ENCODE data around the gene PLXNA3.

The PLXNA3 gene

DNA sequence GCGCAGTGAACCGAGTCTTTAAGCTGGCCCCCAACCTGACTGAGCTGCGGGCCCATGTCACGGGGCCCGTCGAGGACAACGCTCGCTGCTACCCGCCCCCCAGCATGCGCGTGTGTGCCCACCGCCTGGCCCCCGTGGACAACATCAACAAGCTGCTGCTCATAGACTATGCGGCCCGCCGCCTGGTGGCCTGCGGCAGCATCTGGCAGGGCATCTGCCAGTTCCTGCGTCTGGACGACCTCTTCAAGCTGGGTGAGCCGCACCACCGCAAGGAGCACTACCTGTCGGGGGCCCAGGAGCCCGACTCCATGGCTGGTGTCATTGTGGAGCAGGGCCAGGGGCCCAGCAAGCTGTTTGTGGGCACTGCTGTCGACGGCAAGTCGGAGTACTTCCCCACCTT, 2.2 kb downstream of the PLXNA3 start:
- no peak overlapping the region for H3K27ac Mint-ChIP-seq
- no peaks in the 10 kb centered on the region for H3K27me3 Mint-ChIP-seq
- peaks cover 16% of the 10 kb centered on the region for H3K4me1 Mint-ChIP-seq
- H3K9me3 Mint-ChIP-seq = no peaks in the 10 kb centered on the region
- H3K4me3 Mint-ChIP-seq = no peak overlapping the region
- peaks cover 5% of the 10 kb centered on the region for H3K36me3 Mint-ChIP-seq
- CTCF ChIA-PET = no interaction called here
- no peak for DNase-seq

DNA sequence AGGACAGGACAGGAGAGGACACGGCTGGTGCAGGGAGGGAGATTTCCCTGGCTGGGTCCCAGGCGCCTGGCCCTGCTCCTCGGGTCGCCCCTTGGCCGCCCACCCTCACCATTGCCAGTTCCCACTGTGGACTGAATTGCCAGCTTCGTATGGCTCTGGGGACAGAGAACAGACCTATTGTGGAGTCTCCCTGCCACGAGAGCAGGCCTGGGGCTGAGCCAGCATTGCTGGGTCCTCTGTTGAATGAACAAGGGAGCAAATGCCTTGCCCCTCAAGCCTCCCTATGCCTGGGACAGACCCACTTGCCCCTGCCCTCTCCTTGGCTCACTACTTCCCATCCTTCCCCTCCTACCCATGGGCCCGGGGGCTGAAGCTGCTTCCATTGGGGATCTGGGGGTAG, 4.3 kb downstream of the PLXNA3 start:
- H3K4me1 Mint-ChIP-seq = peaks cover 12% of the 10 kb centered on the region
- peaks cover 5% of the 10 kb centered on the region for H3K36me3 Mint-ChIP-seq
- no peak for DNase-seq
- CTCF ChIA-PET = no interaction called here
- H3K4me3 Mint-ChIP-seq = no peak overlapping the region
- H3K27me3 Mint-ChIP-seq = no peaks in the 10 kb centered on the region
- H3K27ac Mint-ChIP-seq = no peak overlapping the region
- H3K9me3 Mint-ChIP-seq = no peaks in the 10 kb centered on the region

DNA sequence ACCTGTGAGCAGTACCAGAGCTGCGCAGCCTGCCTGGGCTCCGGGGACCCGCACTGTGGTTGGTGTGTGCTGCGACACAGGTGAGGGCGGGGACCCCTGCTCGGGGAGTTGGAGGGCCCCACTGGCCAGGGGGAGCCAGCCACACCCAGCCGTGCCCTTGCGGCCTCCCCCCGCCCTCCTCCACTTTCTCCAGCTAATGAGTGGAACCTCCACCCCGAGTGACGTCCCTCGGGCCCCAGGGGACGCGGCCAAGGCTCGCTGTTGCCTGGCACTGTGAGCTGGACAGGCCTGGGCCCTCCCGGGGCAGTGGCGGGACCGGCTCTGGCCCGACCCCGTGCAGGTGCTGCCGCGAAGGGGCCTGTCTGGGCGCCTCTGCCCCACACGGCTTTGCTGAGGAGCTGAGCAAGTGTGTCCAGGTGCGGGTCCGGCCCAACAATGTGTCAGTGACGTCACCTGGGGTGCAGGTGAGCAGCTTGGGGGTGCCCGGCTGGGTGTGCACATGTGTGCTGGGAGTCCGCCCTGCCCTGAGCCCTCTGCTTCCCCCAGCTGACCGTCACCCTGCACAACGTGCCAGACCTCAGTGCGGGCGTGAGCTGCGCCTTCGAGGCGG, 5.6 kb downstream of the PLXNA3 start:
- H3K36me3 Mint-ChIP-seq = peaks cover 5% of the 10 kb centered on the region
- DNase-seq = no peak
- no peaks in the 10 kb centered on the region for H3K9me3 Mint-ChIP-seq
- peaks cover 11% of the 10 kb centered on the region for H3K4me1 Mint-ChIP-seq
- no peaks in the 10 kb centered on the region for H3K27me3 Mint-ChIP-seq
- no peak overlapping the region for H3K27ac Mint-ChIP-seq
- CTCF ChIA-PET = no interaction called here
- H3K4me3 Mint-ChIP-seq = no peak overlapping the region

DNA sequence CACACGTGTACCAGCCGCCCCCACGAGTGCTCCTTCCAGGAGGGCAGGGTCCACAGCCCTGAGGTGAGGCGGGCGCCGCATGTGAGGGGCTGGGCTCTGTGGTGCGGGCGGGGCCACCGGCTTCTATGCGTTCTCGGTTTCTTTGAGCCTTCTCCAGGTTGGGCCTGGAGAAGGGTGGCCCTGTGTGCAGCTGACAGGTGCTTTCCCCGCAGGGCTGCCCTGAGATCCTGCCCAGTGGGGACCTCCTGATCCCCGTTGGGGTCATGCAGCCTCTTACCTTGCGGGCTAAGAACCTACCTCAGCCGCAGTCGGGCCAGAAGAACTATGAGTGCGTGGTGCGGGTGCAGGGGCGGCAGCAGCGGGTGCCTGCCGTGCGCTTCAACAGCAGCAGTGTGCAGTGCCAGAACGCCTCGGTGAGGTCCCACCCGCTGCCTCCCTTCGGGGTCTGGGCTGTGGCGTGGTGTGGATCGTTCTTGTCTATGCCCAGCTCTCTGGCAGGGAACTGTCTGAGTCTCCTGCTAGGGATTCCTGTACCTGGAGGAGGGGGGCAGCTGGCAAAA, 6.8 kb downstream of the PLXNA3 start:
- peaks cover 6% of the 10 kb centered on the region for H3K4me1 Mint-ChIP-seq
- H3K27ac Mint-ChIP-seq = no peak overlapping the region
- H3K36me3 Mint-ChIP-seq = peaks cover 5% of the 10 kb centered on the region
- no peak overlapping the region for H3K4me3 Mint-ChIP-seq
- no peaks in the 10 kb centered on the region for H3K27me3 Mint-ChIP-seq
- H3K9me3 Mint-ChIP-seq = no peaks in the 10 kb centered on the region
- CTCF ChIA-PET = no interaction called here
- no peak for DNase-seq

DNA sequence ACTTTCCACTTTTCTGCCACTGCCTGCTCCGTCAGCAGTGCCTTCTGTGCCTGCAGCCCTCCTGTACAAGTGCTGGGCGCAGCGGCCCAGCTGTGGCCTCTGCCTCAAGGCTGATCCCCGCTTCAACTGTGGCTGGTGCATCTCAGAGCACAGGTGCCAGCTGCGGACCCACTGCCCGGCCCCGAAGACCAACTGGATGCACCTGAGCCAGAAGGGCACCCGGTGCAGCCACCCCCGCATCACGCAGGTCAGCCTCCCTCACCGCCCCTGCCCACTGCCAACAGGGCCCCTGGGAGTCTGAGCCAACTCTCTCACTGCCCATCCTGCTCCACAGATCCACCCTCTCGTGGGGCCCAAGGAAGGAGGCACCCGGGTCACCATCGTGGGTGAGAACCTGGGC, 7.5 kb downstream of the PLXNA3 start:
- no peaks in the 10 kb centered on the region for H3K9me3 Mint-ChIP-seq
- peaks cover 5% of the 10 kb centered on the region for H3K36me3 Mint-ChIP-seq
- H3K27ac Mint-ChIP-seq = no peak overlapping the region
- DNase-seq = no peak
- CTCF ChIA-PET = no interaction called here
- no peaks in the 10 kb centered on the region for H3K27me3 Mint-ChIP-seq
- peaks cover 3% of the 10 kb centered on the region for H3K4me1 Mint-ChIP-seq
- H3K4me3 Mint-ChIP-seq = no peak overlapping the region

DNA sequence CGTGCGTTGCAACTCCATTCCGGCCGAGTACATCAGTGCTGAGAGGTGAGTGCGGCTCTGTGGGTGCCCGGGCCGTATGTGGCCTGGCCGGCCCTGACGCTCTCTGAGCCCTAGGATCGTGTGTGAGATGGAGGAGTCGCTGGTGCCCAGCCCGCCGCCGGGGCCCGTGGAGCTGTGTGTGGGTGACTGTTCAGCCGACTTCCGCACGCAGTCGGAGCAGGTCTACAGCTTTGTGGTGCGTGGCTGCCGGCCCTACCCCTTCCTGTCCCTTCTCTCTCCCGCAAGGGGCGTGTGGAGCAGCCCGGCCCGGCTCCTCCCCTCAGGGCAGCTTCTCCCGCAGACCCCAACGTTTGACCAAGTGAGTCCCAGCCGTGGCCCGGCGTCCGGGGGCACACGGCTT, 8.0 kb downstream of the PLXNA3 start:
- Mint-ChIP-seq H3K27me3 (no peaks in the 10 kb centered on the region), H3K9me3 (no peaks in the 10 kb centered on the region), H3K4me3 (no peak overlapping the region), H3K27ac (no peak overlapping the region), H3K36me3 (peaks cover 6% of the 10 kb centered on the region), H3K4me1 (peaks cover 3% of the 10 kb centered on the region)
- CTCF ChIA-PET = no interaction called here
- DNase-seq = no peak

DNA sequence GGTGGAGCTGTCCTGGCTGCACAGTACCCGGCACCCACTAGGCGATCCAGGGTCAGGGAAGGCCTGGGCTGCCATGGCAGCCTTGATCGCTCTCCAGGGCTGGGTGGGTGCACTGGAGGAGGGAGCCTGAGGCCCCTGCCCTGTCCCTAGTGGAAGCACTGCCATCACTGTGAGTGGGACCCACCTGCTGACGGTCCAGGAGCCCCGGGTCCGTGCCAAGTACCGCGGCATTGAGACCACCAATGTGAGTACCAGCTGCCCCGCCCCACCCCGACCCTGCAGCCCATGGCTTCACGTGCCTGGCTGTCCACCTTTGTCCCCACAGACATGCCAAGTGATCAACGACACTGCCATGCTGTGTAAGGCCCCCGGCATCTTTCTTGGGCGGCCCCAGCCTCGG, 8.8 kb downstream of the PLXNA3 start:
- DNase-seq = no peak
- Mint-ChIP-seq H3K36me3 (peaks cover 1% of the 10 kb centered on the region), H3K27ac (no peak overlapping the region), H3K4me1 (no peaks in the 10 kb centered on the region), H3K27me3 (no peaks in the 10 kb centered on the region), H3K4me3 (no peak overlapping the region), H3K9me3 (no peaks in the 10 kb centered on the region)
- CTCF ChIA-PET = no interaction called here

DNA sequence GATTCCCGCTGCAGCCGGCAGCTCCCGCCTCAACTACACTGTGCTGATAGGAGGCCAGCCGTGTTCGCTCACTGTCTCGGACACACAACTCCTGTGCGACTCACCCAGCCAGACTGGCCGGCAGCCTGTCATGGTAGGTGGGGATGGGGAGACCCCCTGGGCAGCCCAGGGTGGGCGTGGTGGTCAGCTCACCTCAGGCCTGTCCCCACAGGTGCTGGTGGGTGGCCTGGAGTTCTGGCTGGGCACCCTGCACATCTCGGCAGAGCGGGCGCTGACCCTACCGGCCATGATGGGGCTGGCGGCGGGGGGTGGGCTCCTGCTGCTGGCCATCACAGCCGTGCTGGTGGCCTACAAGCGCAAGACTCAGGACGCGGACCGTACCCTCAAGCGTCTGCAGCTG, 9.5 kb downstream of the PLXNA3 start:
- peaks cover 3% of the 10 kb centered on the region for H3K36me3 Mint-ChIP-seq
- H3K9me3 Mint-ChIP-seq = no peaks in the 10 kb centered on the region
- CTCF ChIA-PET = no interaction called here
- H3K4me3 Mint-ChIP-seq = no peak overlapping the region
- H3K4me1 Mint-ChIP-seq = no peaks in the 10 kb centered on the region
- no peak for DNase-seq
- no peaks in the 10 kb centered on the region for H3K27me3 Mint-ChIP-seq
- no peak overlapping the region for H3K27ac Mint-ChIP-seq

DNA sequence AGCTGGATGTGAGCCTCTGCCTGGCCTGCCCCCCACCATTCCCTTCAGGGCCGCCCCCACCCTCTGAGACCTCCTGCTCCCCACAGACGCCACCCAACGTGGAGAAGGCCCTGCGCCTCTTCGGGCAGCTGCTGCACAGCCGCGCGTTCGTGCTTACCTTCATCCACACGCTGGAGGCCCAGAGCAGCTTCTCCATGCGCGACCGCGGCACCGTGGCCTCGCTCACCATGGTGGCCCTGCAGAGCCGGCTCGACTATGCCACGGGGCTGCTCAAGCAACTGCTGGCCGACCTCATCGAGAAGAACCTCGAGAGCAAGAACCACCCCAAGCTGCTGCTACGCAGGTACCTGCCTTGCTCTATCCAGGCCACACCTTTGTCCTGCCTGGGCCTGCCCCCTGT, 10.1 kb downstream of the PLXNA3 start:
- H3K27me3 Mint-ChIP-seq = no peaks in the 10 kb centered on the region
- H3K4me3 Mint-ChIP-seq = no peak overlapping the region
- H3K9me3 Mint-ChIP-seq = no peaks in the 10 kb centered on the region
- no peak overlapping the region for H3K27ac Mint-ChIP-seq
- no peak for DNase-seq
- peaks cover 3% of the 10 kb centered on the region for H3K4me1 Mint-ChIP-seq
- peaks cover 3% of the 10 kb centered on the region for H3K36me3 Mint-ChIP-seq
- CTCF ChIA-PET = no interaction called here

DNA sequence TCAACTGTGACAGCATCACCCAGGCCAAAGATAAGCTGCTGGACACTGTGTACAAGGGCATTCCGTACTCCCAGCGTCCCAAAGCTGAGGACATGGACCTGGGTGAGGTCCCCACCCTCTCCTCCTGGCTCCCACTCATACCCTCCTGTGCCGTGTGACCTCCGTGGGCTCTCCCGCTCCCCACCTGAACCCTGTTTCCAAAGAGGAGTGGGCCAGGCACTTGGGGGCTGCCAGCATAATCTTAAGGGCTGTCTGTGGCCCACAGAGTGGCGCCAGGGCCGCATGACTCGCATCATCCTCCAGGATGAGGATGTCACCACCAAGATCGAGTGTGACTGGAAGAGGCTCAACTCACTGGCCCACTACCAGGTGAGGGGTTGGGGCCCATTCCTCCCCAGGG, 11.0 kb downstream of the PLXNA3 start:
- DNase-seq = no peak
- Mint-ChIP-seq H3K27ac (no peak overlapping the region), H3K4me1 (peaks cover 3% of the 10 kb centered on the region), H3K4me3 (no peak overlapping the region), H3K9me3 (no peaks in the 10 kb centered on the region), H3K36me3 (peaks cover 3% of the 10 kb centered on the region), H3K27me3 (no peaks in the 10 kb centered on the region)
- CTCF ChIA-PET = no interaction called here

DNA sequence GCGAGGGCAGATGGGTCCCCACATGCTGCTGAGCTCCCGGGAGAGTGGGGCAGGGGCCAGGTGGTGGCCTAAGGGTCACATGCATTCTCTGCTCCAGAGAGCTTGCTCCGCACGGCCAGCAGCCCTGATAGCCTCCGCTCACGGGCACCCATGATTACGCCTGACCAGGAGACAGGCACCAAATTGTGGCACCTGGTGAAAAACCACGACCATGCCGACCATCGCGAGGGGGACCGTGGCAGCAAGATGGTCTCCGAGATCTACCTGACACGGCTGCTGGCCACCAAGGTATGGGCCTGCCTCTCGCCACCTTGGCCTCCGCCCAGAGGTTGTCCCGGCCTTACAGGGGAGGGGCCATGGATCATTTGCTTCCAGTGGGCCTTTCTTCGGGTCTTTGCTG, 11.8 kb downstream of the PLXNA3 start:
- H3K27me3 Mint-ChIP-seq = no peaks in the 10 kb centered on the region
- no peaks in the 10 kb centered on the region for H3K9me3 Mint-ChIP-seq
- H3K27ac Mint-ChIP-seq = no peak overlapping the region
- no peak for DNase-seq
- peaks cover 3% of the 10 kb centered on the region for H3K4me1 Mint-ChIP-seq
- H3K36me3 Mint-ChIP-seq = peaks cover 3% of the 10 kb centered on the region
- H3K4me3 Mint-ChIP-seq = no peak overlapping the region
- CTCF ChIA-PET = no interaction called here

DNA sequence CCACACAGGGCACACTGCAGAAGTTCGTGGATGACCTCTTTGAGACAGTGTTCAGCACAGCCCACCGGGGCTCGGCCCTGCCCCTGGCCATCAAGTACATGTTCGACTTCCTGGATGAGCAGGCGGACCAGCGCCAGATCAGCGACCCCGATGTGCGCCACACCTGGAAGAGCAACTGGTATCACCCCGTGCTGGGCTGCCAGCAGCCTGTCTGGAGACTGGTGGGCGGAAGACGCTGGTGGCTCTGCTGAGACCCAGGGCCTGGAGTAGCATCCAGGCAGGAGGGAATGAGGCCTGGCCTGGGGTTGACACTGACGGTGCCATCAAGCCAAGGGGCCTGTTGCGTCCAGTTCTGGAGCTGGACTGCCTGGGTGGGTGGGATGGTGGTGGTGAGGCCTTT, 12.4 kb downstream of the PLXNA3 start:
- no peaks in the 10 kb centered on the region for H3K9me3 Mint-ChIP-seq
- no peaks in the 10 kb centered on the region for H3K27me3 Mint-ChIP-seq
- H3K4me1 Mint-ChIP-seq = peaks cover 4% of the 10 kb centered on the region
- no peak overlapping the region for H3K27ac Mint-ChIP-seq
- DNase-seq = no peak
- H3K36me3 Mint-ChIP-seq = peaks cover 4% of the 10 kb centered on the region
- no peak overlapping the region for H3K4me3 Mint-ChIP-seq
- CTCF ChIA-PET = no interaction called here

DNA sequence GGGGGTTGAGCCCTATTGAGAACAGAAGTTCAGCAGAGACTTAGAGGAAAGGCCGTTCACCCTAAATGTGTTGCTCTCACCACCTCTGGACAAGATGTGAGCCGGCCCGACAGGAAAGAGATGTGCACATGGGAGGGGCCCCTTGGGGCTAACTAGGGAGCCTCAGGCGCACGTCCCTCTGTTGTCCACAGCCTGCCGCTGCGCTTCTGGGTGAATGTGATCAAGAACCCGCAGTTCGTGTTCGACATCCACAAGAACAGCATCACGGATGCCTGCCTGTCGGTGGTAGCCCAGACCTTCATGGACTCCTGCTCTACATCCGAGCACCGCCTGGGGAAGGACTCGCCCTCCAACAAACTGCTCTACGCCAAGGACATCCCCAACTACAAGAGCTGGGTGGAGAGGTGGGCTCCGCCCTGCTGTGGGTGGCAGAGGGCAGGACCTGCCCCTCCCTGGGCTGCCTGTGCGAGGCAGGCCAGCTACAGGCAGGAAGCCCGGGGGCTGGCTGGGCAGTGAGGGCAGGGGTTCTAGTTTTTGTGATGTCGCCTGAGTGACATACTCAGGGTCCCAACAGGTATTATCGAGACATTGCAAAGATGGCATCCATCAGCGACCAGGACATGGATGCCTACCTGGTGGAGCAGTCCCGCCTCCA, 13.0 kb downstream of the PLXNA3 start:
- no peak overlapping the region for H3K4me3 Mint-ChIP-seq
- H3K9me3 Mint-ChIP-seq = no peaks in the 10 kb centered on the region
- peaks cover 8% of the 10 kb centered on the region for H3K4me1 Mint-ChIP-seq
- peaks cover 6% of the 10 kb centered on the region for H3K36me3 Mint-ChIP-seq
- no peaks in the 10 kb centered on the region for H3K27me3 Mint-ChIP-seq
- DNase-seq = no peak
- CTCF ChIA-PET = no interaction called here
- H3K27ac Mint-ChIP-seq = no peak overlapping the region

DNA sequence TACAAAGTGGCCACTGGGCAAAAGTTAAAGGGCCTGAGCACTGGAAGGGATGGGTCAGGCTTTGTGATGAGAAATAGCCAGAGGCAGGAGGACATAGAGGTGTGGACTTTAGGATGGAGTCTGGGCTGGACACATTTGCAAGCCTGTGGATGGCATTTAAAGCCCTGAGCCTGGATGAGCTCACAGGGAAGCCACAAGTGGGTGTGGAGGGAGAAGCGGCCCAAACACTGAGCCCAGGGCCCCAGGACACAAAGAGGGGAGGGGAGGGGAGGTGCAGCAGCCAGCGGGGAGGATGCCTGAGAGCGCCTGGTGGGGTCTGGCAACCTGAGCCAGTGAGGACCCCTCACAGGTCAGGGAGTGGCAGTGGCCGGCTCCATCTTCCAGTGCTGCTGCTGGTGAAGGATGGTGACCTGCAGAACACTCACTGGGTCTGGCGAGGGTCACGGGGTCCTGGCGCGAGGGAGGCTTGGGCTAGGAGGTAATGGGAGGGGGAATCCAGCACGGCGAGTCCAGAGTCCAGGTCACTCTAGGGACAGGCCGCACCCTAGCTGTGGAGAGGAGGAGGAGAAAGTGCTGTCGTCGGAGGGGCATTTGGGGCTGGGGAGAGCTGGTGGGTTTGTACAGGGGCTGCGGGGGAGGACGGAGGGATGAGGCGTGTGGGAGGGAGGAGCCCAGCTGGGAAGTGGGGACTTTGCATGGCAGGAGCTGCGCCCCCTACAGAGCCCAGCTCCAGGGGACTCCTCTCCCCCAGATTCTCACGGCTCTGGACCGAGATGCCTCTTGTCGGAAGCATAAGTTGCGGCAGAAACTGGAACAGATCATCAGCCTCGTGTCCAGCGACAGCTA, 14.0 kb downstream of the PLXNA3 start:
- Mint-ChIP-seq H3K36me3 (peaks cover 6% of the 10 kb centered on the region), H3K27me3 (no peaks in the 10 kb centered on the region), H3K4me1 (peaks cover 15% of the 10 kb centered on the region), H3K9me3 (no peaks in the 10 kb centered on the region), H3K27ac (no peak overlapping the region), H3K4me3 (no peak overlapping the region)
- CTCF ChIA-PET = no interaction called here
- DNase-seq = no peak

Measured in activated naive CD4-positive, alpha-beta T cell treated with anti-CD3 and anti-CD28 coated beads, Interleukin-2, amount 10 ng/mL, durations not matched to agents 7 days and 5 days (primary cell).